HepG2 (cell line): ENCODE data around the gene CTSW. TPM values are rescaled to one million over a fixed set of nuclear protein-coding genes. Genes with fewer than 3 reads are reported as not detected.

Source experiments
- ATAC-seq: fragments of 200-7000 bp; cut with Tn5 transposase; 3 replicates; pipeline ENCODE4 v1.9.1; 2020; ENCODE audit warnings: mild to moderate bottlenecking, moderate library complexity
- BruUV-seq: library from RNA; stranded (reverse); fragments of 400-500 nt; replicated peaks from 2 replicates; lab custom pipeline; 2021; lab: Mats Ljungman, UMichigan
- CTCF ChIA-PET: fragments of 300-600 bp; formaldehyde crosslinking; extraction: SDS; loops from one replicate; lab custom pipeline; 2021; ENCODE audit warnings: low total read pairs, inconsistent platforms, low intra/inter-chr PET ratio; lab: Yijun Ruan, JAX
- POLR2A ChIA-PET: fragments of 350-600 bp; sonication (Branson Sonifier 250); formaldehyde crosslinking; loops from one replicate; lab custom pipeline; 2020; ENCODE audit warnings: antibody characterized with exemption, inconsistent platforms; lab: Yijun Ruan, JAX
- DNase-seq: peaks from one replicate; pipeline ENCODE4 v3.0.0-alpha.2; 2015; ENCODE audit warnings: low spot score
- FAIRE-seq: peaks from 3 replicates; lab custom pipeline; 2011; peaks lifted over from hg19 to GRCh38; lab: Jason Lieb, UNC
- H2AFZ ChIP-seq: one replicate; pipeline ENCODE4 v1.6.1; 2011; ENCODE audit warnings: low read length, inconsistent platforms
- H3K27ac ChIP-seq: fragments of 300-600 bp; 3 replicates; pipeline ENCODE4 v1.8.0; 2011; ENCODE audit warnings: mixed run types, mild to moderate bottlenecking, mixed read lengths, low read length, inconsistent platforms; ENCODE audit not compliant: insufficient read depth; ENCODE audit errors: extremely low read length
- H3K27me3 ChIP-seq, 2 experiments: fragments of 200-600 bp in 1 of 2; 2 replicates in 1 of 2; 3 replicates in 1 of 2; pipeline versions ENCODE4 v1.6.0 to v1.8.0; 2011; ENCODE audit warnings: low read length in 2 of 2, mild to moderate bottlenecking in 2 of 2, moderate library complexity in 2 of 2, inconsistent platforms in 1 of 2; ENCODE audit not compliant: insufficient read depth in 2 of 2, control insufficient read depth in 1 of 2
- H3K36me3 ChIP-seq, 2 experiments: fragments of 200-600 bp in 1 of 2; replicated peaks in 1 of 2; 2 replicates in 1 of 2; 3 replicates in 1 of 2; pipeline versions ENCODE4 v1.5.1 to v1.8.0; 2011; ENCODE audit warnings: low read length in 2 of 2, inconsistent platforms in 1 of 2; ENCODE audit not compliant: insufficient read depth in 2 of 2, control insufficient read depth in 1 of 2
- H3K4me1 ChIP-seq: 2 replicates; pipeline ENCODE4 v1.5.1; 2012; ENCODE audit warnings: low read length, inconsistent platforms; ENCODE audit not compliant: insufficient read depth
- H3K4me2 ChIP-seq: 2 replicates; pipeline ENCODE4 v1.6.0; 2011; ENCODE audit warnings: low read depth, low read length, inconsistent platforms
- H3K4me3 ChIP-seq, 3 experiments: fragments of 200-600 bp in 1 of 3; sonication (generic), shearing (Covaris generic) in 1 of 3; replicated peaks in 1 of 3; 2 replicates each; pipeline ENCODE4 v1.5.1; 2011 to 2016; ENCODE audit warnings: low read length in 3 of 3, inconsistent platforms in 2 of 3, low read depth in 2 of 3, mild to moderate bottlenecking in 2 of 3, control low read depth in 1 of 3, mixed read lengths in 1 of 3; ENCODE audit not compliant: insufficient read depth in 1 of 3
- H3K79me2 ChIP-seq: one replicate; pipeline ENCODE4 v1.6.1; 2011; ENCODE audit warnings: low read length, inconsistent platforms; ENCODE audit not compliant: insufficient read depth
- H3K9ac ChIP-seq: 2 replicates; pipeline ENCODE4 v1.6.0; 2011; ENCODE audit warnings: mild to moderate bottlenecking, low read depth, low read length, inconsistent platforms; ENCODE audit not compliant: insufficient read depth
- H3K9me3 ChIP-seq: 2 replicates; pipeline ENCODE4 v1.5.1; 2012; ENCODE audit warnings: mild to moderate bottlenecking, low read length
- H4K20me1 ChIP-seq: 2 replicates; pipeline ENCODE4 v1.6.0; 2011; ENCODE audit warnings: inconsistent platforms, mild to moderate bottlenecking, low read length, moderate library complexity; ENCODE audit not compliant: insufficient read depth
- ASH2L ChIP-seq: fragments of 300-600, 200-600 bp; sonication (generic); IDR thresholded peaks from 2 replicates; pipeline ENCODE4 v1.7.0; 2017; ENCODE audit warnings: low read depth, mild to moderate bottlenecking, moderate library complexity, mixed read lengths, low read length; ENCODE audit not compliant: insufficient read length
- ELF1 ChIP-seq: sonication (generic); formaldehyde crosslinking; IDR thresholded peaks from 2 replicates; pipeline ENCODE4 v1.4.0; 2020; ENCODE audit warnings: missing genetic modification reagents
- EP300 ChIP-seq, 3 experiments: sonication (generic) in 1 of 3; formaldehyde crosslinking in 1 of 3; IDR thresholded peaks; 2 replicates each; pipeline versions ENCODE4 v1.5.1 to v1.6.1; 2011 to 2020; ENCODE audit warnings: low read depth in 2 of 3, low read length in 2 of 3, borderline replicate concordance in 1 of 3, improper control_type of control experiment in 1 of 3, mild to moderate bottlenecking in 1 of 3, missing genetic modification reagents in 1 of 3, moderate library complexity in 1 of 3
- FOXP1 ChIP-seq, 2 experiments: fragments of 450-650 bp in 1 of 2; IDR thresholded peaks; 2 replicates each; pipeline ENCODE4 v1.6.1; 2017 to 2018; ENCODE audit warnings: antibody characterized with exemption in 1 of 2
- HNRNPLL ChIP-seq: fragments of 200-400 bp; formaldehyde crosslinking; IDR thresholded peaks from 2 replicates; pipeline ENCODE4 v1.6.1; 2017; ENCODE audit warnings: mild to moderate bottlenecking, low read depth, low read length; ENCODE audit not compliant: poor library complexity, severe bottlenecking
- MBNL3 ChIP-seq: fragments of 250-450 bp; sonication (Bioruptor Pico); conservative IDR thresholded peaks from 2 replicates; pipeline ENCODE4 v1.8.0; 2022; ENCODE audit warnings: mild to moderate bottlenecking, inconsistent platforms
- POLR2AphosphoS5 ChIP-seq: IDR thresholded peaks from 2 replicates; pipeline ENCODE4 v1.6.1; 2012; ENCODE audit warnings: low read depth, low read length
- SIX4 ChIP-seq: sonication (generic); formaldehyde crosslinking; IDR thresholded peaks from 2 replicates; pipeline ENCODE4 v1.4.0; 2020; ENCODE audit warnings: missing genetic modification reagents
- U2AF1 ChIP-seq: fragments of 200-400 bp; formaldehyde crosslinking; optimal IDR thresholded peaks from 2 replicates; pipeline ENCODE3; 2017; ENCODE audit warnings: mild to moderate bottlenecking, low read depth, low read length
- YEATS4 ChIP-seq: sonication (generic); formaldehyde crosslinking; IDR thresholded peaks from 2 replicates; pipeline ENCODE4 v1.4.0; 2020; ENCODE audit warnings: missing genetic modification reagents, borderline replicate concordance
- ZNF614 ChIP-seq: IDR thresholded peaks from 2 replicates; pipeline ENCODE4 v1.6.1; 2018; ENCODE audit warnings: missing biosample characterization, missing genetic modification reagents, inconsistent platforms, borderline replicate concordance
- ZNF629 ChIP-seq: sonication (generic); formaldehyde crosslinking; conservative IDR thresholded peaks from 2 replicates; pipeline ENCODE4 v1.5.0; 2020; ENCODE audit warnings: missing genetic modification reagents
- WGBS: methylation state at CpG from one replicate; pipeline ENCODE4 v1.1.6; 2017; ENCODE audit warnings: low lambda C conversion rate; 5-methylcytosine and 5-hydroxymethylcytosine counted together
- in situ Hi-C: cut with HindIII; loops from 2 replicates; pipeline ENCODE4 v1.10.0; 2017; ENCODE audit warnings: low pct_unique_long_range_greater_than_20kb; ENCODE audit not compliant: extremely low pct_ligation_motif_present
- intact Hi-C: fragments of 100-400 bp; cut with micrococcal nuclease; formaldehyde crosslinking; loops from one replicate; pipeline ENCODE4 v1.10.0; 2022; ENCODE audit not compliant: unreplicated experiment
- polyA plus RNA-seq, 8 experiments: library from polyadenylated mRNA; depleted of rRNA in 3 of 8; stranded (reverse) in 7 of 8; unstranded in 1 of 8; fragments of >200 nt; fragmentation: Illumina TruSeq in 4 of 8; extraction: Trizol in 4 of 8; gene quantifications; 2 replicates each; pipeline versions ENCODE4 v1.2.1 to v1.2.3, GENCODE V29; 2011 to 2016; ENCODE audit warnings: low read depth in 4 of 8, missing spikeins in 1 of 8, mixed read lengths in 1 of 8; ENCODE audit not compliant: insufficient read depth in 1 of 8
- total RNA-seq, 5 experiments: library from RNA; depleted of rRNA; stranded (reverse); fragments of >200 nt; fragmentation: Illumina TruSeq; extraction: Trizol; gene quantifications; 2 replicates each; pipeline ENCODE4 v1.2.3, GENCODE V29; 2016; ENCODE audit warnings: low read depth in 1 of 5
- TF ChIP-seq, protein P1 (sequence below): sonication (generic); IDR thresholded peaks from 2 replicates; pipeline ENCODE4 v1.6.1; 2016; ENCODE audit warnings: low read depth, borderline replicate concordance
- TF ChIP-seq, protein P2 (sequence below): sonication (generic); formaldehyde crosslinking; IDR thresholded peaks from 2 replicates; pipeline ENCODE4 v1.8.0; 2022; ENCODE audit warnings: mild to moderate bottlenecking, missing genetic modification reagents
- TF ChIP-seq, protein P3 (sequence below): IDR thresholded peaks from 2 replicates; pipeline ENCODE4 v1.6.1; 2016; ENCODE audit warnings: low read depth, control low read depth

The CTSW gene
- total and polyA plus RNA-seq, 2 of the 13 experiments (the other 11 are each of a cell fraction or from before 2014, with no cell fraction given): 0.09 TPM; not detected in 1

DNA sequence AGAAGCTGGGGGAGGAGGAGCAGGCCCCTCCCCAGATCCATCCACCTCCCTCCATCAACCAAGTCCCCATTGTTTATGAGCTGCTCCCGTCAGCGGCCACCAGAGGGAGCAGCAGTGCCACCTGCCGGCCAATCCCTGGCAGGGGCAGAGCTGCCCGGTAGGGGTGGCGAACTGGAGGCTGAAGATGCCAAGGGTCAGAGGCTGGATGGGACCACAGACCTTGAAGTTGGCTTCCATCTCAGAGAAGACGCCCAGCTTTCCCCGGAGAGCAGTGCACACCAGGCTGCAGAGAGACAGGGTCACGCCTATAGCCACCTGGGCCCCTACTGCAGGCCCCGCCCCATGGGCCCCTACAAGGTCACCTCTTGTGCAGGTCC, 5.1 kb downstream of the CTSW start (continued):
- TF ChIP-seq, protein P1, sequence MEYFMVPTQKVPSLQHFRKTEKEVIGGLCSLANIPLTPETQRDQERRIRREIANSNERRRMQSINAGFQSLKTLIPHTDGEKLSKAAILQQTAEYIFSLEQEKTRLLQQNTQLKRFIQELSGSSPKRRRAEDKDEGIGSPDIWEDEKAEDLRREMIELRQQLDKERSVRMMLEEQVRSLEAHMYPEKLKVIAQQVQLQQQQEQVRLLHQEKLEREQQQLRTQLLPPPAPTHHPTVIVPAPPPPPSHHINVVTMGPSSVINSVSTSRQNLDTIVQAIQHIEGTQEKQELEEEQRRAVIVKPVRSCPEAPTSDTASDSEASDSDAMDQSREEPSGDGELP: peak; percentile 45; the same call in 1 of the 2 replicates
- TF ChIP-seq ZNF629 (no peak), ELF1 (peak; percentile 25; the same call in 1 of the 2 replicates), U2AF1 (peak; percentile 64), HNRNPLL (peak; percentile 19), YEATS4 (CRISPR knock-in tag) (no peak), FOXP1 (IDR thresholded peaks at IDR 0.05) (no peak), FOXP1 (CRISPR knock-in tag; IDR thresholded peaks at IDR 0.05) (no peak), ZNF614 (CRISPR knock-in tag) (0 out of 2 replicates have a peak, but pooled peaks have one; percentile 40)

DNA sequence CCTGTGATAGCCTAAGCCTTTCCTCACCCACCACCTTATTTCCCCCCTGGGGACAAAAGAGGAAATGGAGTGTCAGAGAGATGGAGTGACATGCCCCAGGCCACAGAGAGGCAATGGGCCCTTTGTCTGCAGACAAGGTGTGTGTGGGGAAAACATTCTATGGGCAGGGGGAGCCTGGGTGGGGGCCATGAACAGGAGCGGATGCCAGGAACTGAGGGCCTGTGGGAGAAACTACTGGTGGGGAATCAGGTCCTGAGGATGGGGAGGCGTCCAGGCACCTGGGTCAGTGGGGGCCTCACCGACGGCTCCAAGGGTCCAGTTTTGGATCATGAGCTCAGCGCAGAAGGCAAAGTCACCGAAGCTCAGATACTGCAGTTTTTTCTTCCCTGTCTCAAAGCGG, 5.6 kb downstream of the CTSW start:
- Histone ChIP-seq H3K9ac (no peak overlapping the region), H3K4me1 (peaks cover 54% of the 10 kb centered on the region), H2AFZ (no peak overlapping the region), H4K20me1 (no peaks in the 10 kb centered on the region), H3K9me3 (no peaks in the 10 kb centered on the region), H3K4me3 (no peak overlapping the region), H3K27ac (no peak overlapping the region), H3K4me2 (no peak overlapping the region), H3K36me3 (peaks cover 4 to 19% of the 10 kb centered on the region in 2 experiments; a peak in 4 of 5 replicates), H3K79me2 (no peaks in the 10 kb centered on the region), H3K27me3 (no peaks in the 10 kb centered on the region; a peak in 1 of 5 replicates)
- intact Hi-C loops (loop anchor here (5.0 kb wide), 1 partner anchor 47 kb away; no protein-coding TSS in a partner anchor), in situ Hi-C loops (no loop called here)
- POLR2A ChIA-PET: interaction anchor here (0.6 to 1.7 kb wide), 7 partner anchors 11 to 141 kb away, joined by 3 to 11 read pairs (median 3); partner anchors contain the start of genes CFL1, FOSL1 and MUS81
- CTCF ChIA-PET: interaction anchor here (0.9 to 2.9 kb wide), 12 partner anchors 8 to 179 kb away, joined by 3 to 77 read pairs (median 5); partner anchors contain the start of genes FOSL1, KAT5 and MUS81
- FAIRE-seq: no peak
- BruUV-seq: no TSS peak
- ATAC-seq: no peak
- WGBS: 95% methylated on average over 7 of the region's 7 CpGs
- DNase-seq: no peak
- TF ChIP-seq POLR2AphosphoS5 (no peak), SIX4 (CRISPR knock-in tag) (no peak), ASH2L (no peak), MBNL3 (CRISPR knock-in tag) (no peak), EP300 (IDR thresholded peaks at IDR 0.05; ENCODE audit: low read depth in 2 of 2, low read length in 2 of 2) (no peak), EP300 (CRISPR knock-in tag; IDR thresholded peaks at IDR 0.05; ENCODE audit: borderline replicate concordance) (no peak)
- TF ChIP-seq, protein P2, sequence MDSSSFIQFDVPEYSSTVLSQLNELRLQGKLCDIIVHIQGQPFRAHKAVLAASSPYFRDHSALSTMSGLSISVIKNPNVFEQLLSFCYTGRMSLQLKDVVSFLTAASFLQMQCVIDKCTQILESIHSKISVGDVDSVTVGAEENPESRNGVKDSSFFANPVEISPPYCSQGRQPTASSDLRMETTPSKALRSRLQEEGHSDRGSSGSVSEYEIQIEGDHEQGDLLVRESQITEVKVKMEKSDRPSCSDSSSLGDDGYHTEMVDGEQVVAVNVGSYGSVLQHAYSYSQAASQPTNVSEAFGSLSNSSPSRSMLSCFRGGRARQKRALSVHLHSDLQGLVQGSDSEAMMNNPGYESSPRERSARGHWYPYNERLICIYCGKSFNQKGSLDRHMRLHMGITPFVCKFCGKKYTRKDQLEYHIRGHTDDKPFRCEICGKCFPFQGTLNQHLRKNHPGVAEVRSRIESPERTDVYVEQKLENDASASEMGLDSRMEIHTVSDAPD (CRISPR knock-in tag): no peak
- TF ChIP-seq, protein P3, sequence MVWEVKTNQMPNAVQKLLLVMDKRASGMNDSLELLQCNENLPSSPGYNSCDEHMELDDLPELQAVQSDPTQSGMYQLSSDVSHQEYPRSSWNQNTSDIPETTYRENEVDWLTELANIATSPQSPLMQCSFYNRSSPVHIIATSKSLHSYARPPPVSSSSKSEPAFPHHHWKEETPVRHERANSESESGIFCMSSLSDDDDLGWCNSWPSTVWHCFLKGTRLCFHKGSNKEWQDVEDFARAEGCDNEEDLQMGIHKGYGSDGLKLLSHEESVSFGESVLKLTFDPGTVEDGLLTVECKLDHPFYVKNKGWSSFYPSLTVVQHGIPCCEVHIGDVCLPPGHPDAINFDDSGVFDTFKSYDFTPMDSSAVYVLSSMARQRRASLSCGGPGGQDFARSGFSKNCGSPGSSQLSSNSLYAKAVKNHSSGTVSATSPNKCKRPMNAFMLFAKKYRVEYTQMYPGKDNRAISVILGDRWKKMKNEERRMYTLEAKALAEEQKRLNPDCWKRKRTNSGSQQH (CRISPR knock-in tag): no peak
